Measurements from ENCODE around the gene SLC1A7.
A peak's percentile ranks its signal among the peaks of the same experiment; 100 is the strongest.

SLC1A7 gene

GRCh38 chr1:53114581-53115400 lies 27.6 kb downstream of the SLC1A7 start:
- no peak for DNase-seq

GRCh38 chr1:53114090-53114489 lies 28.3 kb downstream of the SLC1A7 start:
- DNase-seq, result no peak

GRCh38 chr1:53112861-53113260 lies 29.6 kb downstream of the SLC1A7 start:
- DNase-seq, result no peak

- no peak for DNase-seq
Measured at GRCh38 chr1:53112271-53112774, 30.1 kb downstream of the SLC1A7 start.

- no peak for DNase-seq
Measured at GRCh38 chr1:53111693-53112092, 30.7 kb downstream of the SLC1A7 start.

- DNase-seq, result no peak
Measured at GRCh38 chr1:53111073-53111556, 31.3 kb downstream of the SLC1A7 start.

- no peak for DNase-seq
Measured at GRCh38 chr1:53110370-53111072, 31.9 kb downstream of the SLC1A7 start.

- no peak for DNase-seq
Measured at GRCh38 chr1:53108646-53109580, 33.5 kb downstream of the SLC1A7 start.

GRCh38 chr1:53107570-53108322 lies 34.7 kb downstream of the SLC1A7 start:
- DNase-seq, result no peak

GRCh38 chr1:53107090-53107489 lies 35.3 kb downstream of the SLC1A7 start:
- no peak for DNase-seq

- no peak for DNase-seq
Measured at GRCh38 chr1:53104289-53104913, 38.0 kb downstream of the SLC1A7 start.

GRCh38 chr1:53094533-53094919 lies 47.9 kb downstream of the SLC1A7 start:
- DNase-seq, result no peak

- no peak for DNase-seq
Measured at GRCh38 chr1:53093778-53094532, 48.5 kb downstream of the SLC1A7 start.

GRCh38 chr1:53093451-53093754 lies 49.0 kb downstream of the SLC1A7 start:
- DNase-seq, result no peak

GRCh38 chr1:53092659-53093450 lies 49.6 kb downstream of the SLC1A7 start:
- no peak for DNase-seq

- DNase-seq, result no peak
Measured at GRCh38 chr1:53091841-53092645, 50.4 kb downstream of the SLC1A7 start.

GRCh38 chr1:53090227-53091147 lies 52.0 kb downstream of the SLC1A7 start:
- peak; percentile 30 to 31 for DNase-seq
